GM21529 (cell line): ENCODE data around the gene CARD10.

Source experiments
- ATAC-seq: cut with Tn5 transposase; IDR thresholded peaks from one replicate; pipeline ENCODE4 v1.9.1; 2021; ENCODE audit not compliant: unreplicated experiment

CARD10 gene, protein sequence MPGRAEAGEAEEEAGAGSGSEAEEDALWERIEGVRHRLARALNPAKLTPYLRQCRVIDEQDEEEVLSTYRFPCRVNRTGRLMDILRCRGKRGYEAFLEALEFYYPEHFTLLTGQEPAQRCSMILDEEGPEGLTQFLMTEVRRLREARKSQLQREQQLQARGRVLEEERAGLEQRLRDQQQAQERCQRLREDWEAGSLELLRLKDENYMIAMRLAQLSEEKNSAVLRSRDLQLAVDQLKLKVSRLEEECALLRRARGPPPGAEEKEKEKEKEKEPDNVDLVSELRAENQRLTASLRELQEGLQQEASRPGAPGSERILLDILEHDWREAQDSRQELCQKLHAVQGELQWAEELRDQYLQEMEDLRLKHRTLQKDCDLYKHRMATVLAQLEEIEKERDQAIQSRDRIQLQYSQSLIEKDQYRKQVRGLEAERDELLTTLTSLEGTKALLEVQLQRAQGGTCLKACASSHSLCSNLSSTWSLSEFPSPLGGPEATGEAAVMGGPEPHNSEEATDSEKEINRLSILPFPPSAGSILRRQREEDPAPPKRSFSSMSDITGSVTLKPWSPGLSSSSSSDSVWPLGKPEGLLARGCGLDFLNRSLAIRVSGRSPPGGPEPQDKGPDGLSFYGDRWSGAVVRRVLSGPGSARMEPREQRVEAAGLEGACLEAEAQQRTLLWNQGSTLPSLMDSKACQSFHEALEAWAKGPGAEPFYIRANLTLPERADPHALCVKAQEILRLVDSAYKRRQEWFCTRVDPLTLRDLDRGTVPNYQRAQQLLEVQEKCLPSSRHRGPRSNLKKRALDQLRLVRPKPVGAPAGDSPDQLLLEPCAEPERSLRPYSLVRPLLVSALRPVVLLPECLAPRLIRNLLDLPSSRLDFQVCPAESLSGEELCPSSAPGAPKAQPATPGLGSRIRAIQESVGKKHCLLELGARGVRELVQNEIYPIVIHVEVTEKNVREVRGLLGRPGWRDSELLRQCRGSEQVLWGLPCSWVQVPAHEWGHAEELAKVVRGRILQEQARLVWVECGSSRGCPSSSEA

DNA sequence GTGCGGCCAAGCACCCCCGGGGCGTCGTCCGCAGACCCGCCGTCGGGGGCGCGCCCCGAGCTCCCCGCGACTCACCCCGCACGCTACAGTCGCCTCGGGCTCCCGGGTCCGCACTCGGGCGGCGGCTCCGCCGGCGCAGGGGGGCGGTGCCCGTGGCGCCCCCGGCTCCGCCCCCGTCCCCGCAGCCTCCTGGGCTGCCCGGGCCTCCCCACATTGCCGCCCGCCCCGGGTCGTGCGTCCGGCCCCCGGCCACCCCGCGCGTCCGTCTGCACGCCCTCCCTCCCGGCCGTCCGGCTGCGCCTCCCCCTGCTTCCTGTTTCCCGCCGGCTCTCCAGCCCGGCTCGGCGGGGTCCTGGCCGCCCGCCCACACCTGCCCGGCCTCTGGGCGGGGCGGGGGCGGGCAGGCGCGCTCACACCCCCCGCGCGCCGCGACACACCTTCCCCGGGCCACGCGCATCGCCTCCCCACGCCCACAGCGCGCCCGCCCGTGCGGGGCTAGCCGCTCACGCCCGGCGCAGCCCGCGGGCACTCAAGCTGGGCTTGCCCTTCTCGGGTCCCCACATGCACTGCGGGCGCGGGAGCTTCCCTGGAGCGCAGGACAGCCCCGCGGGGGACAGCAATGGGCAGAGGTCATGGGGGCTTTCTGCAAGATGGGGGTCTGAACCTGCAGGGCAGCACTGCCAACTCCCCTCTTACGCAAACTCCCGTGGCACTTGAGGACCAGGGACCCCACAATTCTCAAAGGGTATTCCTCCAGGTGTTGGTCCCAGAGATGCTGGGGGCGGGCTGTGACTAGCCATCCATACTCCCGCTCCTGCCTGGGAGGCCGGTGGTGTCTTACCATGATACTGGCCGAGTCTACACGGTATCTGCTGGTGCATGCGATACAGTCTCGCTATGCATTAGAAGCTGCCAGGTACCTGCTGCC is at the start of gene CARD10:
Gene CARD10, minus strand, starts transcription at position 148 of the 928 bp plus-strand sequence. CDS start 215 bp downstream, outside the sequence.
- no peak for ATAC-seq

DNA sequence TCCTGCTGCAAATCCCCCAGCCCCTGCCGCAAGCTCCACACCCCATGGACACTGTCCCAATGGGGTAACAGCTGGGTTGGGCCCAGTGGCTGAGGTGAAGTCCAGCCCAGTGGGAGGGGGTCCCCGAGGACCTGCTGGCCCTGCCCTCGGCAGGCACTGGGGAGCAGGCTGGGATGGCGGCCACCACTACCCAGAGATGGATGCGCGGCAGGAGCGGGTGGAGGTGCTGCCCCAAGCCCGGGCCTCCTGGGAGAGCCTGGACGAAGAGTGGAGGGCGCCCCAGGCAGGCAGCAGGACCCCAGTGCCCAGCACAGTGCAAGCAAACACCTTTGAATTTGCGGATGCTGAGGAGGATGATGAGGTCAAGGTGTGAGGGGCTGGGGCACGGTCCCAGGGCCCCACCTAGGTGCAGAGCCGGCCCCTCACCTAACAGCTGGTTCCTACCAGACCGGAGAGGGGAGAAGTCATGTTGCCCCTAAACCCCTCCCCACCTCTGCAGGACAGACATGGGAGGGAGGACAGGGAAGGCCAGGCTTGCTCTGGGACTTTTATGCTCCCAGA is 49.3 kb upstream of the CARD10 start:
- no peak for ATAC-seq

DNA sequence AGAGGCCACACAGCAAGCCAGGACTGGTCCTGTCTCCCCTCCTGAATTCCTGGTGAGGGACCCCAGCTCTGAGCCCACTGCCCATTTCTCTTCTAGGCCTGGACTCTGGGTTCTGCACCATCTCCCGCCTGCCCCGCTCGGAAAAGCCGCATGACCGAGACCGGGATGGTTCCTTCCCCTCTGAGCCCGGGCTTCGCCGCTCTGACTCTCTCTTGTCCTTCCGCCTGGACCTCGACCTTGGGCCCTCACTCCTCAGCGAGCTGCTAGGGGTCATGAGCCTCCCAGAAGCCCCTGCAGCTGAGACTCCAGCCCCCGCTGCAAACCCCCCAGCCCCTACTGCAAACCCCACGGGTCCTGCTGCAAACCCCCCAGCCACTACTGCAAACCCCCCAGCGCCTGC is 48.8 kb upstream of the CARD10 start:
- no peak for ATAC-seq

DNA sequence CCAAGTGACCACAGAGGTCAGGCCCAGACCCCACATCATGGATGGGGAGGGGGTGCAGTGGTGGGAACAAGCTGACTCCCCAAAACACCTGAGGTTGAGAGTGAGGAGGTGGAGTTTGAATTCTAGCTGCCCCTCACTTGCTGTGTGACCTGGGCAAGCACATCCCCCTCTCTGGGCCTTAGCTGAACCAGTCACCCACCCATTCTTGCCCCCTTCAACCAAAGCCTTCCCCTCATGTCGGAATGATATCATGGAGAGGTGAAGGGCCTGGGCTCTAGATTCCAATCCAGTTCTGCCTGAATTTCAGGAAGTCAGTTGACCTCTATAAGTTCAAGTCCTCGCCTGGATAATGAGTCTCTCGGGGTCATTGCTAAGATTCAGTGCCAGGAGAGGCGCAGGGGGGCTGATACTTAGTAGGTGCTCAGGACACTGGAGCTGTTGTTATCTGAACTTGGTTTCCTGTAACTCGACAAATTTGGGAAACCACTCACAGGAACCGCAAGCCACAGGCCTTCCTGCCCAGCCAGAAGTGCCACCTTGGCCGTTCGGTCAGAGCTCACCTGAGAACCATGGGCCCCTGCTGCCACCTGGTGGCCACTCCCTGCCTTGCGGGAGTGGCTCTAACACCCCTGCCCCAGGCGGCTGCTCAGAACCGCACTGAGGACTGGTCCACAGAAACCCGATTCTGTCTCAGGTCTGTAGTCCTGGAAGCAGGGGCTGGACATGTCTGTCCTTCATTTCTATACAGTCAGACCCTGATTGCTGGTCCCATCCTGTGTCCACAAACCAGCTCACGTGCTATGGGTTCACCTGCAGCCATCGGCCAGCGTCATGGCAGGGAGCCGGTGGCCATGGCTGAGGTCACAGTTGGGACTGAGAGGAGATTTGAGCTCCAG is 47.9 kb upstream of the CARD10 start:
- ATAC-seq, result peak; percentile 67

DNA sequence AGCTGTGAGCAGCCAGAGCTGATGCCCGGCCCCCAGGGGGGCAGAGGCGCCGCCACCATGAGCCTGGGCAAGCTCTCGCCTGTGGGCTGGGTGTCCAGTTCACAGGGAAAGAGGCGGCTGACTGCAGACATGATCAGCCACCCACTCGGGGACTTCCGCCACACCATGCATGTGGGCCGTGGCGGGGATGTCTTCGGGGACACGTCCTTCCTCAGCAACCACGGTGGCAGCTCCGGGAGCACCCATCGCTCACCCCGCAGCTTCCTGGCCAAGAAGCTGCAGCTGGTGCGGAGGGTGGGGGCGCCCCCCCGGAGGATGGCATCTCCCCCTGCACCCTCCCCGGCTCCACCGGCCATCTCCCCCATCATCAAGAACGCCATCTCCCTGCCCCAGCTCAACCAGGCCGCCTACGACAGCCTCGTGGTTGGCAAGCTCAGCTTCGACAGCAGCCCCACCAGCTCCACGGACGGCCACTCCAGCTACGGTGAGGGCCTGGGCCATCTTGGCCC is 47.2 kb upstream of the CARD10 start:
- no peak for ATAC-seq

DNA sequence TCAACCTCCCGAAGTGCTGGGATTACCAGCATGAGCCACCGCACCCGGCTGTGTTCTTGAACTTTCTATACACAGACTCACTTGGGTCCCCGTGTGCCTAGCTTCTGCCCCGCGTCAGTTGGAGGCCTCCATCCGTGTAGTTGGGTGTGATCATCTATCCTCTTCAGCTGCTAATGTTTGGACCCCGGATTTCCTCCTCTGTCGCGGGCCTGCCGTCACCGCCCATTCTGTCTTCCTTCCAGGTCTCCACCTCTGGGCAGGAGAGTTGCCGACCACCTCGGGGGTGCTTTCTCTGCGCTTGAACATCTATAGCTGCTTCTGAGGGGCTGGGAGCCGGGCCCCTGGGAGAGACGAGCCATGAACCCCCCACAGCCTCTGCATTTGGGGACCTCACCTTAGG is 46.6 kb upstream of the CARD10 start:
- ATAC-seq, result no peak

DNA sequence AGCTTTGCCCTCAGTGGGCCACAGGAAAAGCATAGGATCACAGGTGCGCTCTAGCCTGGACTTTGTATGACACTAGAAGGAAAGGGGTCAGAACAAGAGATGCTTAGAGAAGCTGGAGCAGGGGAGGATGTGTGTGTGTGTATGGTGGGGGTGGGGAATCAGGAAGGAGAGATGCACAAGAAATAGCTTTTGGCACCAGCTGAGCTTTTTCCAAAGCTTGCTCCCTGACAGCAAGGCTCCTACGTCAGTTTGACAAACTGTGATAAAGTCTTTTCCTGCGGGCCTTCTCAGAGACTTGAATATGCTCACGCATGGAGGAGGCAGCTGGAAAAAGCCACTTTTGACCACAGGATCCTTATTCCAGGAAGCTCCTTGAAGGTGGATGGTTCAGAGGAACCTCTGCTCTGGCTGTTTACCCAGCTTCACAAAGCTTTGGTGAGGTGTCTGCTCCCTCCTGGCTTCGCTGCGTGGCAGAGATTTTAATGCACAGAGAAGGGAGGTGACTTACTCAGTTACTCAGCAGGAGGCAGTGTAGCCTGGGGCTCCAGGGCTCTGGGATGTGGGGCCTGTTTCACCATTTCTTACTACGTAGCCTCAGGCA is 45.0 kb upstream of the CARD10 start:
- no peak for ATAC-seq

DNA sequence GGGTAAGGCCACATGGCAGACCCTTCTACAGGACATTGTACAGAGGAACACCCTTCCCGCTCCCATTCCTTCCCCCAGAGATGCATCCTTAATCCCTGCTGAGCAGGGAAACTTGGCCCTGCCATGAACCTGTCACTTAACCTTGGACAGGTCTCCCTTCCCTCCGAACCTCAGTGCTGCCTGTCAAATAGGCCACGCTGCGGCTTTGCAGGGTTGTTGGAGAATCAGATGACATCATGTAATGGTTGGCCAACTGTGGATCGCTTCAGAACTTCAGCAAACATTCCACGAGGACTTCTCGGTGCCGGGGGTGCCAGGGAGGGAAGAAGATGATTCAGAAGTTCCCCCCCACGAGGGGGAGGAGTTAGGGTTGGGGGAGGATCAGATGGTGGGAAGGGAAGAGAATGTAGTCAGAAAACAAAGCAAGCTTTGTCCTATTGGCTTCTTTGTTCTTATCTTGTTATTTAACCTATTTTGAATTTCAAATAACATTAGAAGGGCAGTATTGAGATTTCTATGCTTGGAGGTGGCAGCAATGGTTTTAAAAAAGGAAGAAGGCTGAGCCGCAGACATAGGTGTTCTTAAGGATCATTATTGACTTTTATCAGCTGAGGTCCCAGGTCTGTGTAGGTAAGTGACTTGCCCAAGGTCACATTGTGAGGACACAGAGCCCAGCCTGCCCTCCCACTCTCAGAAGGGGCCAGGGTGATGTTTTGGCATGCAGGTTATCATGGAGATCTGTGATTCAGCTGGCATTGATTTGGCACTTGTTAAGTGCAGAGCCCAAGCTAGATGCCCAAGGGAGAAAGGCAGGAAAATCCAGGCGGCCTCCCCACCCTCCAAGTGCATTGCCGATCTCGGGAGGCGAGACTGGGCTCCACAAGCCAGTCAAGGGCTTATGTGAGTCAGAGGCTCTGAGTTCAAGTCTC is 44.2 kb upstream of the CARD10 start:
- no peak for ATAC-seq

DNA sequence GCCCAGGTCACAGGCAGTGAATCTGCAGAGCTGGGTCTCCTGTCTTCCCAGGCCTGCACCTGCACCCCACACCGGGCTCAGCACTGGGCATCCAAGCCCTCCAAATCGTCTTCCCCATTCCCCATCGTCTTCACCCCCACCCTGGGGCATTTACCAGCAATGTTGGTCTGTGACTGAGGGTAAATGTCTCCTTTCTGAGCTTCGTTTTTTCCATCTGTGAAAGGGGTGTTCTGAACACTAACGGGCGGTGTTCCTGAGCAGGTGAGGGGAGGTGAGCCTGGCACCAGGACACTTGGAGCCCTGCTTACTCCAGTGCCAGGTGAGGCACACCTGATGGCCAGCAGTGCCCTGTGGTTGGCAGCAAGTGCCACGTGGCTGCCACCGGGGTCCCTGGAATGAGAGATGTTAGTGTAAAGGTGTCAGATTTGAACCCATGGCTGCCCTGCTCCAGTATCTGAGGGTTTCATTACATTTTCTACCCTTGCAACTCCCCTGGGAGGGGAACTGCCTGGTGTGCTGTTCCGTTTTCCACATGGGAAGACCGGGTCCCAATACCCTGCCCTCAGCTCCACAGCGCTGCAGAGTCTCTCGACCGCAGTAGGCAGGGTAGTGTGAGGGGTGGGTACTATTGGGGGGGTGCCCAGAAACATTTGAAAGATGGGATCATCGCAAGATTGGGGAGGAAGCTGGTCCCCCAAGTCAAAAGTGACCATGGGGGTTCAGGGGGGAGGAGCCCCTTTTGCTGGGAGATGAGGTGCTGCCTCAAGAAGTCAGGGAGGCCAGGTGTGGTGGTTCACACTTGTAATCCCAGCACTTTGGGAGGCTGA is 43.0 kb upstream of the CARD10 start:
- ATAC-seq, result no peak

DNA sequence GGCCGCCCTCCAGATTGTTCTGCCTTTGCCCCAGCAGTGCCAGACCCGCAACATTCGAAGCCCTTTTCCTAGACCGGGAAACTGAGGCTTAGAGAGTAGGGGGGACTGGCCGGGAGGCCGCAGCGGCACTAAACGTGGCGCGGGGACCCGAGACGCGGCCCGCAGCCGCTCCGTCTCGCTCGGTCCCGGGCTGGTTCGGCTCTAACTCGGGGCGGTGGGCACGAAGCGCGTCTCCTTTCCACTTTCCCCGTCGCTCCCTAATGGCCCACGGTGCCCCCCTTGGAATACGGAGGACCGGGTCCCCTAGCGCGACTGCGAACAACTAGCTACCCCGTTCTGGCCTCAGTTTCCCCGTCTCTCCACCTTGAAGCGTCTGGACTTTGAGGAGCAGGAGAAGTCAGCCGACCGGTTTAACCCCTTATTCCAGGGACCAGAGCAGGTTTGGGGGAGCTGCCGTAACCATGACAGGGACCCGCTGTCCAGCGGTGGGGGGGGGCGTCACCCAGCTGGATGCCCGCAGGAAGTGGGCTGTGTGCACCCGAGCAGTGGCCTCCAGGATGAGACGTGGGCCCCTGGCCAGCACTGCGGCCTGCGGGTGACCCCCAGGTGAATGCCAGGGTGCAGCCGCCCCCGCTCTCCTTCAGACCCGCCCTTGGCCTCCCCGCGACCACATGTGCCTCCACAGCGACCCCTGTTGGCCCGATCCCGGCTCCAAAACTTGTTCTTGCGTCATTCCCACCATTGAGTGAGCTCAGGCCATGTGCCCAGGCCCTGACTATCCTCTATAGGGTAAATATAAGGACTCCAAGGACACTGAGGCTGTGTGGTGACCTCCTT is 42.2 kb upstream of the CARD10 start:
- no peak for ATAC-seq

DNA sequence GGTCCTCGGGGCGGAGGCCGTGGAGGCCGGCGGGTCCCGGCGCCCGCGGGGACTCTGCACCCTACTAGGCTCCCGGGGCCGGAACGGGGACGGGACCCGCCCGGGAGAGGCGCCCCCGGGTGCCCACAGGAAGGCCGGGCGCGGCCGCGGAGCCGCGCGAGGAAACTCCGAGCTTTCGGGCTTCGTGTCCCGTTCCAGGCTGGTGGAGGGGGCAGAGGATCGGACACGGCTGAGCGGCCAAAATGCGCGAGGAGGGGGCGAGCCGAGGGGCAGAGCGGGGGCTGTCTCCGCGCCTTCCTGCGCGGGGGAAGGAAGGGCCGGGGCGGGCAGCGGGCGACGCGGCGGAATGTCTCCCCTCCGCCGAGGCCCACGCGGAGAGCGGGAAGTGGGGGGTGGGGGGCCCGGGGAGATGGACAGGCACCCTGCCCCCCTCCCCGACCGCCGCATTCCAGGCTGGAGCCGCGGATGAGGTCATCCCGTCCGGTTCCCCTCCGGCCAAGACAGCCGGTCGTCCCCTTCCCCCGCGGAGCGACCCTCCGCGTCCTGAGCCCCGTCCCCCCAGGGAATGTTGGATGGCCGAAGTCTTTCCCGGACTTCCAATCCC is 41.5 kb upstream of the CARD10 start:
- no peak for ATAC-seq

DNA sequence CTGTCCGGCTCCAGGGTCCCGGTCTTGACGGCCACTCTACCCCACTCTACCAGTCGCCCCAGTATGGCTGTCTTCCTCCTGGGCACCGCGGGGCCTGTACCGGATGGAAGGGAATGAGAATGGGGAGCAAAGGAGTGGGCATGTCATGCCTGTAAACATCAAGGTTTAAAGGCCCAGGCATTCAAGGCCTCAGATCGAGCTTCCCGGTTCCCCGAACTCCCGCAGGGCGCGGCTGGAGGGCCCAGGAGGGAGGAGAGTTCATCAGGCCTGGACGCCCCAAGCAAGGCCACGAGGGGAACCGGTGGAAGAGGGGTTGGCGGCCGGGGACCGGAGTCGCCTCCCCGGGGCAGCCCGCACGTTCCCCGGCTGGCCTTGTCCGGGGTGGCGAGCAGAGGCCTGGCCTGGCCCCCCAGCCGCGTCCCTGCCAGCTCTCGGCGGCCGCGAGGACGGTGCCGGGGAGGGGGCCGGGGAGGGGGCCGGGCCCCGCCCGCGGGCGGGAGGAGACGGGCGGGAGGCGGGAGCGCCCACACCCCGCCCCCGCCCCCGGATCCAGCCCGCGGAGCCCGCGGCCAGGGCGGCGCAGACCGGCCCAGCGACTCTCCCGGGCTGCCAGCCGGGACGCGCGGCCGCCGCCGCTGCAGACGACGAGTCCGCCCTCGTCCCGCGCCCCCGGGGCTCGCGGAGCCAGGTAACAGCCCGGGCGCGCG is 40.8 kb upstream of the CARD10 start, which contains the start of gene CDC42EP1:
Gene CDC42EP1, plus strand, starts transcription at position 580 of the 707 bp plus-strand sequence. CDS start 5,870 bp downstream, outside the sequence.
- no peak for ATAC-seq

DNA sequence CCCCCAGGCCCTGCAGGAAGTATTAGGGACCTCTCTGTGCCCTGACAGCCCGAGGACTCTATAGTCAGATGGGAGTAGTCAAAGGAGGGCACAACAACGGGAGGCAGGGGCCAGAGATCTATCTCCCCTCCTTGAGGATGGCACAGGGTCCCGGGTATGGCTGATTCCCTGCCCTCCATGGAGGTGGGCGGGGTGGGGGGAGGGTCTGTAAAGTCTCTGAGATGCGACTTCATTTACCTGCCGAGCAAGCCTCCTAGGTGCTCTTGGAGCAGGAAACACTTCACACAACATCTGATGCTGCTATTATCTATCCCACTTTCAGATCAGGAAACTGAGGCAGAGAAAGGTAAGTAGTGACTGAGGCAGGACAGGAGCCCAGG is 40.3 kb upstream of the CARD10 start:
- ATAC-seq, result no peak

DNA sequence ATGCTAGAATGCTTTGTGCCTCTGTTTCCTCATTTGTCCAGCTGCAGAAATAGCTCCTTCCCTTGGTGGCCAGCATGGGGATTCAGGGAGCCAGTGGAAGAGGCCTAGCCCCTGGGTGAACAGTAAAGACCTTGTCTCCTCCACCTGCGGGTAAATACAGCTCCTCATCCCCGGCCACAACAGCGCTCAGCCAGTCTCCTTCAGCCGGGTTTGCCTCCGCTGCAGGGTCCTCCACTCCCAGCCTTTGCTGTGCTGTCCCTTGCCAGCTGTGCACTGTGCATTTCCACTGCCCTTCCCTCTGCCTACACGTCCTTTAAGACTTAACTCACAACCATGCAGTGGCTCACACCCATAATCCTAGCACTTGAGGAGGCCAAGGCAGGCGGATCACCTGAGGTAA is 39.6 kb upstream of the CARD10 start:
- ATAC-seq, result no peak
